Kidney (tissue), 14 donors: ENCODE measurements around the gene BCLAF1. TPM values are rescaled to one million over a fixed set of nuclear protein-coding genes. Genes with fewer than 3 reads are reported as not detected.

Experiments used
- DNase-seq, 5 donors: peaks; one replicate each; pipeline ENCODE4 v3.0.0-alpha.2; 2013 to 2020
- FAIRE-seq: peaks from 2 replicates; lab custom pipeline; 2012; peaks lifted over from hg19 to GRCh38; lab: Jason Lieb, UNC
- H3K27ac ChIP-seq, 2 donors: one replicate each; pipeline ENCODE4 v1.7.0; 2013; ENCODE audit warnings: low read depth in 2 of 2, low read length in 2 of 2, inconsistent platforms in 1 of 2
- H3K27me3 ChIP-seq: one replicate; pipeline ENCODE4 v1.7.1; 2013; ENCODE audit warnings: low read length, inconsistent platforms; ENCODE audit not compliant: control insufficient read depth, insufficient read depth
- H3K36me3 ChIP-seq, 3 donors: one replicate each; pipeline versions ENCODE4 v1.7.0 to v1.7.1; 2013; ENCODE audit warnings: low read length in 3 of 3, control low read depth in 1 of 3, inconsistent platforms in 1 of 3; ENCODE audit not compliant: insufficient read depth in 3 of 3, control insufficient read depth in 2 of 3
- H3K4me1 ChIP-seq, 3 donors: one replicate each; pipeline versions ENCODE4 v1.7.0 to v1.7.1; 2013; ENCODE audit warnings: low read length in 3 of 3, inconsistent platforms in 1 of 3, low read depth in 1 of 3; ENCODE audit not compliant: control insufficient read depth in 2 of 3, insufficient read depth in 2 of 3
- H3K4me3 ChIP-seq, 3 donors: one replicate each; pipeline versions ENCODE4 v1.7.0 to v1.8.1; 2013; ENCODE audit warnings: low read length in 3 of 3, control low read depth in 1 of 3, inconsistent platforms in 1 of 3
- H3K9ac ChIP-seq, 3 donors: one replicate each; pipeline versions ENCODE4 v1.7.0 to v1.7.1; 2013; ENCODE audit warnings: low read length in 3 of 3, control low read depth in 1 of 3, inconsistent platforms in 1 of 3
- H3K9me3 ChIP-seq, 3 donors: one replicate each; pipeline versions ENCODE4 v1.7.0 to v1.7.1; 2013; ENCODE audit warnings: low read length in 3 of 3, control low read depth in 1 of 3, inconsistent platforms in 1 of 3; ENCODE audit not compliant: control insufficient read depth in 2 of 3, insufficient read depth in 1 of 3
- intact Hi-C: fragments of 100-400 bp; cut with DNase I; formaldehyde crosslinking; loops from one replicate; pipeline ENCODE4 v1.11.1; 2022
- polyA plus RNA-seq: library from polyadenylated mRNA; stranded (reverse); fragments of 350-450 nt; fragmentation: Illumina TruSeq; extraction: RNeasy Lipid Tissue Mini Kit (QIAGEN cat#74804); gene quantifications from one replicate; pipeline ENCODE4 v1.2.3, GENCODE V29; 2014; ENCODE audit warnings: low read depth, low replicate concordance; ENCODE audit not compliant: insufficient read depth
- total RNA-seq: library from RNA; stranded (reverse); fragmentation: NEBNext Ultra II Directional; extraction: Animal tissue kit (Norgen Biotek cat#: 25700); gene quantifications from one replicate; pipeline ENCODE4 v1.2.1, GENCODE V29; 2021
- TF ChIP-seq, protein P1 (sequence below): IDR thresholded peaks from 3 replicates; pipeline ENCODE4 v1.5.1; 2012; ENCODE audit warnings: mild to moderate bottlenecking, moderate library complexity, borderline replicate concordance; ENCODE audit not compliant: insufficient read depth; ENCODE audit errors: extremely low read depth
- donor health status: control.
- donor health status: control.
- donor health status: control.
- donor health status: control.
- donor health status: control.
- donor health status: DM: yes; HTN: yes; CAD: no.
- donor health status: Normal renal cell carcinoma (clear cell type).

The BCLAF1 gene
- total and polyA plus RNA-seq, 2 donors from 2014 or later = 18.3 to 132 TPM

DNA sequence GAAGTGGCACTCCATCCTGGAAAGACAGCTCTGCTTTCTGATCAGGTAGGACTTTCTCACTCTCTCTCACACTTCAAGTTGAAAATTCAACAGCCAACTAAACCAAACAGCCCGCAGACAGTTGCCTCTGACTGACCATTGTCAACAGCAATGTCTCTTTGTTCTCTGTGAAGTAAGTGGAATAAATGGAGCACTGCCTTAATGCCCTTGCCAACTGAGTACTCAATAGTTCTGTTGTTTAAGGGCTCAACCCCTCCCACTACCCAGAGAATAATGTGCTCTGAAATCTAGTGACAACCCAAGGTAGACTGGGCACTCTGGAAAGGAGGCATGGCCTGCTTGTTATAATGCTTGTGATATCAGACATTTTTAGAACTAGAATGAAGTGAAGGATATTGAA lies 16.8 kb upstream of the BCLAF1 start:
- FAIRE-seq (no peak), DNase-seq (no peak)
- no peaks in the 10 kb centered on the region for H3K9me3 ChIP-seq
- no peak overlapping the region for H3K9ac ChIP-seq
- no peaks in the 10 kb centered on the region for H3K36me3 ChIP-seq
- no peak overlapping the region for H3K27ac ChIP-seq
- intact Hi-C loops = no loop called here
- H3K4me3 ChIP-seq = no peak overlapping the region
- TF ChIP-seq, protein P1, sequence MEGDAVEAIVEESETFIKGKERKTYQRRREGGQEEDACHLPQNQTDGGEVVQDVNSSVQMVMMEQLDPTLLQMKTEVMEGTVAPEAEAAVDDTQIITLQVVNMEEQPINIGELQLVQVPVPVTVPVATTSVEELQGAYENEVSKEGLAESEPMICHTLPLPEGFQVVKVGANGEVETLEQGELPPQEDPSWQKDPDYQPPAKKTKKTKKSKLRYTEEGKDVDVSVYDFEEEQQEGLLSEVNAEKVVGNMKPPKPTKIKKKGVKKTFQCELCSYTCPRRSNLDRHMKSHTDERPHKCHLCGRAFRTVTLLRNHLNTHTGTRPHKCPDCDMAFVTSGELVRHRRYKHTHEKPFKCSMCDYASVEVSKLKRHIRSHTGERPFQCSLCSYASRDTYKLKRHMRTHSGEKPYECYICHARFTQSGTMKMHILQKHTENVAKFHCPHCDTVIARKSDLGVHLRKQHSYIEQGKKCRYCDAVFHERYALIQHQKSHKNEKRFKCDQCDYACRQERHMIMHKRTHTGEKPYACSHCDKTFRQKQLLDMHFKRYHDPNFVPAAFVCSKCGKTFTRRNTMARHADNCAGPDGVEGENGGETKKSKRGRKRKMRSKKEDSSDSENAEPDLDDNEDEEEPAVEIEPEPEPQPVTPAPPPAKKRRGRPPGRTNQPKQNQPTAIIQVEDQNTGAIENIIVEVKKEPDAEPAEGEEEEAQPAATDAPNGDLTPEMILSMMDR = no peak
- no peaks in the 10 kb centered on the region for H3K4me1 ChIP-seq
- no peaks in the 10 kb centered on the region for H3K27me3 ChIP-seq

DNA sequence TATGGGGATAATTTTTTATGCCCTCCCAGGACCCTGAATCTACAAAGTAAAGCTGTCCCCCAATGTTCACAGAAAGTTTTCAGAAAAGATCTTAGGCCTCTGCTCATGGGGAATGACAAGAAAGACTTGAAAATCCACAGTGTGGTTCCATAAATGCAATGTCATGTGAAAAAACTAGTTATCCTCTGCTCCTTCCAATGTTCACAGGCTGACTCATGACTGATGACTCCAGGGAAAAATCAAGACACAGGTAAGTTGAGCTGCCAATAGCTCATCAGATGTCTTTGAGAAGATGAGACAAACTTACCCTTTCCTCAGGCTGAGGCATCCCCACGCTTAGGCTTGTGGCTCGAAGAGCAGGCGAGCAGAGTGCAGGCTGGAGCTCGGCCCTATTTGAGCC lies 14.8 kb upstream of the BCLAF1 start:
- H3K4me1 ChIP-seq = no peaks in the 10 kb centered on the region
- no peaks in the 10 kb centered on the region for H3K27me3 ChIP-seq
- FAIRE-seq = no peak
- H3K9me3 ChIP-seq = no peaks in the 10 kb centered on the region
- H3K4me3 ChIP-seq = no peak overlapping the region
- intact Hi-C loops = no loop called here
- H3K36me3 ChIP-seq = no peaks in the 10 kb centered on the region
- no peak overlapping the region for H3K27ac ChIP-seq
- no peak for DNase-seq
- no peak overlapping the region for H3K9ac ChIP-seq
- TF ChIP-seq, protein P1 = no peak

DNA sequence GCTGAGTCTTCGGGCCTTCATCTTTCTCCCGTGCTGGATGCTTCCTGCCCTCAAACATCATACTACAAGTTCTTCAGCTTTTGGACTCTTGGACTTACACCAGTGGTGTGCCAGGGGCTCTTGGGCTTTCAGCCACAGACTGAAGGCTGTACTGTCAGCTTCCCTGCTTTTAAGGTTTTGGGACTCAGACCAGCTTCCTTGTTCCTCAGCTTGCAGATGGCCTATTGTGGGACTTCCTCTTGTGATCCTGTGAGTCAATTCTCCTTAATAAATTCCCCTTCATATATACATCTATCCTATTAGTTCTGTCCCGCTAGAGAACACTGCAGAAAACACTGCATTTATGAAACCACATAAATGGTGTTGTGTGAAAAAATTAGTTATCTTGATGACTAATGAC lies 13.9 kb upstream of the BCLAF1 start:
- Histone ChIP-seq H3K4me3 (no peak overlapping the region), H3K27me3 (no peaks in the 10 kb centered on the region), H3K4me1 (no peaks in the 10 kb centered on the region), H3K27ac (no peak overlapping the region), H3K36me3 (no peaks in the 10 kb centered on the region), H3K9ac (no peak overlapping the region), H3K9me3 (no peaks in the 10 kb centered on the region)
- no peak for FAIRE-seq
- DNase-seq = no peak
- intact Hi-C loops = no loop called here
- TF ChIP-seq, protein P1 = no peak

DNA sequence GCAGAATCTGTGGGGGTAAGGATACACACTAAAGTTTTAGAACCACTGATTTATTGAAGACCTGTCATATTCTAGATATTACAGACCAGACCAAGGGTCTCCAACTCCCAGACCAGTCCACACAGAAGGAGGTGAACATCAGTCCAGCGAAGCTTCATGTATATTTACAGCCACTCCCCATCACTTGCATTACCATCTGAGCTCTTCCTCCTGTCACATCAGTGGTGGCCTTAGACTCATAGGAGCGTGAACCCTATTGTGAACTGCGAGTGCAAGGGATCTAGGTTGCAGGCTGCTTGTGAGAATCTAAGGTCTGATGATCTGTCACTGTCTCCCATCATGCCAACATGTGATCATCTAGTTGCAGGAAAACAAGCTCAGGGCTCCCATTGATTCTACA lies 5.0 kb upstream of the BCLAF1 start:
- Histone ChIP-seq H3K4me3 (no peak overlapping the region), H3K4me1 (peaks cover 0 to 5% (median 3%) of the 10 kb centered on the region in 3 donors), H3K27ac (no peak overlapping the region), H3K27me3 (no peaks in the 10 kb centered on the region), H3K9me3 (no peaks in the 10 kb centered on the region), H3K9ac (no peak overlapping the region), H3K36me3 (no peaks in the 10 kb centered on the region)
- no peak for DNase-seq
- intact Hi-C loops = no loop called here
- no peak for FAIRE-seq
- TF ChIP-seq, protein P1 = no peak
